COR-L47 (cell line): ENCODE data around the gene MCOLN1.
A peak's percentile ranks its signal among the peaks of the same experiment; 100 is the strongest.

Source experiments
- DNase-seq: peaks from one replicate; lab custom pipeline; 2025; lab: John Stamatoyannopoulos, UW

Gene MCOLN1

DNA sequence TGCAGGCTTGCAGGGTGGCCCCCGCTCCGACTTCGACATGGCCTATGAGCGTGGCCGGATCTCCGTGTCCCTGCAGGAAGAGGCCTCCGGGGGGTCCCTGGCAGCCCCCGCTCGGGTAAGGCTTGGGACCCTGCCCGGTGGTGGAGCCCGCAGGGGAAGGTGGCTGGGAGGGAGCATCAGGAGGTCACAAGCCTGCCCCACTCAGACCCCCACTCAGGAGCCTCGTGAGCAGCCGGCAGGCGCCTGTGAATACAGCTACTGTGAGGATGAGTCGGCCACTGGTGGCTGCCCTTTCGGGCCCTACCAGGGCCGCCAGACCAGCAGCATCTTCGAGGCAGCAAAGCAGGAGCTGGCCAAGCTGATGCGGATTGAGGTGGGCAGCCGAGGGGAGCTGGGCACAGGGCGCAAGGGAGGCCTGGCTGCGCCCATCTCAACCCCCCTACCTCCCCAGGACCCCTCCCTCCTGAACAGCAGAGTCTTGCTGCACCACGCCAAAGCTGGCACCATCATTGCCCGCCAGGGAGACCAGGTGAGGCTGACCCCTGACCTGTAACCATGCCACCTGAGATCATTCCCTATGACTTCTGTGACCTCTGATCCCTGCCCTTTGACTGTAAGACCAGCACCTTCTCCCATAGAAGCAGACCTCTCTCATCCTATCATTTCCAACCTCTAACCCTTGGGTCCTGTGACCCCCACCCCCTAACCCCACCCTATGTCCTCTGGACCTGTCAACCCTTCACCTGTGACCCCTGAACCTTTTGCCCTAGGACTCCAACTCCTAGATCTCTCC, 20.3 kb downstream of the MCOLN1 start:
- no peak for DNase-seq

GRCh38 chr19:7544626-7545025, 22.2 kb downstream of the MCOLN1 start:
- no peak for DNase-seq

- no peak for DNase-seq
These were observed 22.9 kb downstream of the MCOLN1 start for GRCh38 chr19:7545300-7545699.

DNA sequence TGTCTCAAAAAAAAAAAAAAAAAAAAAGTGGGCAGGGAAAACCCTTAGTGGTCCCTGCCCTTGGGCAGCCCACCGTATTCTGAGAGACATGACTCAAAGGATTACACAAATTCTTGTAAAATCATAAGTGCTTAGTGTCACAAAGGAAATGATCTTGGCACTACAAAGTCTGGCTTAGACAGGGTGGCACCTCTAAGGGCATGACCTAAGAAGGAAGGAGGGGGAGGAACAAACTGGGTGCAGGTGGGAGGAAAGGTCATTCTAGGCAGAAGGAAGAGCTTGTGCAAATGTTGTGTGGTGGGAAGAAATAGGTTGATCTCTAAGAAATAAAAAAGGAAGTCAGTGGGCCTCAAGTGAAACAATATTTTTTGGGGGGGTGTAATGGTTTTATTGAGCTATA, 23.5 kb downstream of the MCOLN1 start:
- DNase-seq, result no peak

GRCh38 chr19:7547159-7547558, 24.7 kb downstream of the MCOLN1 start:
- DNase-seq, result no peak

DNA sequence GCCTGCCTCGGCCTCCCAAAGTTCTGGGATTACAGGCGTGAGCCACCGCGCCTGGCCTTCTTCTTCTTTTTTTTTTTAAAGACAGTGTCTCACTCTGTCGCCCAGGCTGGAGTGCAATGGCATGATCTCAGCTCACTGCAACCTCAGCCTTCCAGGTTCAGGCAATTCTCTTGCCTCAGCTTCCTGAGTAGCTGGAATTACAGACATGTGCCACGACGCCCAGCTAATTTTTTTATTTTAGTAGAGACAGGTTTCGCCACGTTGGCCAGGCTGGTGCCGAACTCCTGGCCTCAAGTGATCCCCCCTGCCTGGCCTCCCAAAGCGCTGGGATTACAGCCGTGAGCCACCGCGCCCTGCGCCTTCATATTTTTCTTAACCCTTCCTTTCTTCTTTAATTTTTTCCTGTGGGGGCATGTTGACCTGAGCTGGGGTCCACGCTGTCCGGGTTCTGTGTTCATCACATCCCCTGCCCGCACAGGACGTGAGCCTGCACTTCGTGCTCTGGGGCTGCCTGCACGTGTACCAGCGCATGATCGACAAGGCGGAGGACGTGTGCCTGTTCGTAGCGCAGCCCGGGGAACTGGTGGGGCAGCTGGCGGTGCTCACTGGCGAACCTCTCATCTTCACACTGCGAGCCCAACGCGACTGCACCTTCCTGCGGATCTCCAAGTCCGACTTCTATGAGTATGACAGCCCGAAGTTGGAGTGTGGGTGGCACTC, 27.2 kb downstream of the MCOLN1 start:
- DNase-seq, result no peak

DNA sequence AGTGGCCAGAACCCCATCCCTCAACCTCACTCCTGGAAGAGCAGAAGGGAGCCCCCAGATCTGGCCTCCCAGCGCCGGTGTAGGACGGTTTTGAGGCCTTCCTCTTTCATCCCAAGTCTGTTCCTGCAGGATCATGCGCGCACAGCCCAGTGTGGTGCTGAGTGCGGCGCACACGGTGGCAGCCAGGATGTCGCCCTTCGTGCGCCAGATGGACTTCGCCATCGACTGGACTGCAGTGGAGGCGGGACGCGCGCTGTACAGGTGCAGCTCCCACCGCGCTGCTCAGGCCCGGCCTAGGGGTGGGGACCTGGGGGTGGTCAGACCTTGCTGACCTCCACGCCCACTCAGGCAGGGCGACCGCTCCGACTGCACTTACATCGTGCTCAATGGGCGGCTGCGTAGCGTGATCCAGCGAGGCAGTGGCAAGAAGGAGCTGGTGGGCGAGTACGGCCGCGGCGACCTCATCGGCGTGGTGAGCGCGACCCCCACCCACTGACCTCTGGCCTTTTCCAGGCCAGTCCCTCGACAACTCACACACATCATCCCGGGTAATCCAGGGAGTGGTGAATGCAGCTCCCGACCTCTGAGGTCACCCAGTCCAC, 27.8 kb downstream of the MCOLN1 start:
- no peak for DNase-seq

GRCh38 chr19:7550987-7551761, 28.8 kb downstream of the MCOLN1 start:
- DNase-seq, result peak; percentile 10

- DNase-seq, result no peak
These were observed 30.4 kb downstream of the MCOLN1 start for GRCh38 chr19:7552781-7553180.

DNA sequence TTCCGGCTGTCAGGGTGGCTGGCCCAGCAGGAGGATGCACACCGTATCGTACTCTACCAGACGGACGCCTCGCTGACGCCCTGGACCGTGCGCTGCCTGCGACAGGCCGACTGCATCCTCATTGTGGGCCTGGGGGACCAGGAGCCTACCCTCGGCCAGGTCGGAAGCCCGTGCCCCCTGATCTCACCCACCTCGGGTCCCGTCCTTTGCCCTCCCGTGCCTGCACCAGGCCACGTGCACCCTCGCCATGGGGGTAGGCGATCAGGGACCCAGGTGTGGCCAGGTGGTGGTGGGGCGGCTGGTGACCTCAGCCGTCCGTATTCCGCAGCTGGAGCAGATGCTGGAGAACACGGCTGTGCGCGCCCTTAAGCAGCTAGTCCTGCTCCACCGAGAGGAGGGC, 32.1 kb downstream of the MCOLN1 start:
- DNase-seq, result no peak

DNA sequence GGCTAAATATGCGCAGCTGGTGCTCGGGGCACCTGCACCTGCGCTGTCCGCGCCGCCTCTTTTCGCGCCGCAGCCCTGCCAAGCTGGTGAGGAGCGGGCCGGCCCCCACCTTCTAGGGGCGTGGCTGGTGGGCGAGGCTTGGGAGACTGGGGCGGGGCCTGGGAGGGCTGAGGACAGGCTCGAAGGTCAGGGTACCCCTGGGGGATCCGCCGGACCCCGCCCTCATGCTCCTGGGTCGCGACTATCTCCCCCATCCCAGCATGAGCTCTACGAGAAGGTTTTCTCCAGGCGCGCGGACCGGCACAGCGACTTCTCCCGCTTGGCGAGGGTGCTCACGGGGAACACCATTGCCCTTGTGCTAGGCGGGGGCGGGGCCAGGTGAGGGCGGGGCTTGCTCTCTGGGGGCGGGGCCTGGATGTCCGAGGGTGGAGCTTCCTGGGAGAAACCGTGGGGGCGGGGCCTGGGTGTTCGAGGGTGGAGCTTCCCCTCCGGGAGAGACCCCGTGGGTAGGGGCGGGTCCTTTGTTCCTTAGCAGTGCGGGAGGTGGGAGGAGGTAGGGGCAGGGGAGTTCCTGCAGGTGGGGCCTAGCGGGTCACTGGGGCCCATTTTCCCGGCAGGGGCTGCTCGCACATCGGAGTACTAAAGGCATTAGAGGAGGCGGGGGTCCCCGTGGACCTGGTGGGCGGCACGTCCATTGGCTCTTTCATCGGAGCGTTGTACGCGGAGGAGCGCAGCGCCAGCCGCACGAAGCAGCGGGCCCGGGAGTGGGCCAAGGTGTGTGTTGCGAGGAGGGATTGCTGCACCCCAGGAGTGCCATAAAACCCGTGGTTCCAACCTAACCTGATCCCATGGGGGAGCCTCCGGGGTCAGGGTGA, 32.8 kb downstream of the MCOLN1 start:
- no peak for DNase-seq

DNA sequence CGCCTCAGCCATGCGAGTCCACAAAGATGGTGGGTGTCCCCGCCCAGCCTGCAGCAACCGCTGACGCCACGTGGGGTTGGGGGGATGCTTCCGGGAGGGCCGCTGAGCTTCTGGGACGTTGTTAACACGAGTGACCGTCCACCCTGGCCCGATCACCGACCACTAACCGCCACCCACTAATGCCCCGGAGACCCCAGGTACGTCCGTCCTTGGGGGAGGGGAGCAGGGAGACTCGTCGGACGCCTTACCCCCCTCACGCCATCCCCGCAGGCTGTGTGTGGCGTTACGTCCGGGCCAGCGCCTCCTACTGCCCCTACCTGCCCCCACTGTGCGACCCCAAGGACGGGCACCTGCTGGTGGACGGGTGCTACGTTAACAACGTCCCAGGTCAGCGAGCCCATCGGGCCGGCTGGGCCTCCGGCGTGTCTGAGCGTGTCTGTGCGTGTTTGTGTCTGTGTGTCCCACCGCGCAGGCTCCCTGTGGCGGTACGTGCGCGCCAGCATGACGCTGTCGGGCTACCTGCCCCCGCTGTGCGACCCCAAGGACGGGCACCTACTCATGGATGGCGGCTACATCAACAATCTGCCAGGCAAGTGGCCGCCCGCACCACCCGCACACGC, 34.4 kb downstream of the MCOLN1 start:
- no peak for DNase-seq

DNA sequence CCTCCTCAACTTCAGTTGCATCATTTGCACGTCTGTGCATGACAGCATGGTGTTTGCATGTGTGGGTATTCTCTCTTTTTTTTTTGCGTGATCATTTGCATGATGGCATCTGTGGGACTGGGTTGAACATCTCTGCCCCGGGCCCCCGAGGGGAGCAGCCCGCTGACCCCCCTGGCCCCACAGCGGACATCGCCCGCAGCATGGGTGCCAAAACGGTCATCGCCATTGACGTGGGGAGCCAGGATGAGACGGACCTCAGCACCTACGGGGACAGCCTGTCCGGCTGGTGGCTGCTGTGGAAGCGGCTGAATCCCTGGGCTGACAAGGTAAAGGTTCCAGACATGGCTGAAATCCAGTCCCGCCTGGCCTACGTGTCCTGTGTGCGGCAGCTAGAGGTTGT, 36.2 kb downstream of the MCOLN1 start:
- no peak for DNase-seq

- DNase-seq, result no peak
These were observed 36.7 kb downstream of the MCOLN1 start for GRCh38 chr19:7559102-7559501.

DNA sequence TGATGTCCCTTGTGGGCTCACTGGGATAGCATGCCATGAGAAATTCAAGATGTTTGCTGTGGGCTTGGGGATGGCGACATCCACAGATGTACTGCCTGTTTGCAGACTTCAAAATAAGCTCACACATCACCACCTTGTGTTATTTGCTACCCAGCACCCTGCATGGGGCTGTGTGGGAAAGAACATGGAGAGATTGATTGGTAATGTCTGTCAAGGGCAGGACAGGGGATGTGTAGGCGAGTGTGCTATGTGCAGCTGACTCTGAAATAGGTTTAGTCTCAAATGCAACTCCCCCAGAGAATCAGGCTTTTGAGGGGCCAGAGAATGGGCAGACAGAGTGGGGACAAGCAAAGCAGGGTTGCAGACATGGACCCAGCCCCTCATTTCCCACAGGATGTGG, 37.8 kb downstream of the MCOLN1 start:
- no peak for DNase-seq

DNA sequence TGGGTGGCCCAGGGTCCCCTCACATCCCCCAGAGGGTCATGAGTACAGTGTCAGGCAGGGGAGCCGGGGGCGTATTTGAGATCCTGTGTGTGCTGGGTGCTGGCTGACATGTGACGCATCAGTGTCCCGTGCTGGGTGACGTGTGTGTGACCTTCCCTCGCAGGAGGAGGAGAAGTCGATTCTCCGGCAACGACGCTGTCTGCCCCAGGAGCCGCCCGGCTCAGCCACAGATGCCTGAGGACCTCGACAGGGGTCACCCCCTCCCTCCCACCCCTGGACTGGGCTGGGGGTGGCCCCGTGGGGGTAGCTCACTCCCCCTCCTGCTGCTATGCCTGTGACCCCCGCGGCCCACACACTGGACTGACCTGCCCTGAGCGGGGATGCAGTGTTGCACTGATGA, 38.9 kb downstream of the MCOLN1 start:
- no peak for DNase-seq

DNA sequence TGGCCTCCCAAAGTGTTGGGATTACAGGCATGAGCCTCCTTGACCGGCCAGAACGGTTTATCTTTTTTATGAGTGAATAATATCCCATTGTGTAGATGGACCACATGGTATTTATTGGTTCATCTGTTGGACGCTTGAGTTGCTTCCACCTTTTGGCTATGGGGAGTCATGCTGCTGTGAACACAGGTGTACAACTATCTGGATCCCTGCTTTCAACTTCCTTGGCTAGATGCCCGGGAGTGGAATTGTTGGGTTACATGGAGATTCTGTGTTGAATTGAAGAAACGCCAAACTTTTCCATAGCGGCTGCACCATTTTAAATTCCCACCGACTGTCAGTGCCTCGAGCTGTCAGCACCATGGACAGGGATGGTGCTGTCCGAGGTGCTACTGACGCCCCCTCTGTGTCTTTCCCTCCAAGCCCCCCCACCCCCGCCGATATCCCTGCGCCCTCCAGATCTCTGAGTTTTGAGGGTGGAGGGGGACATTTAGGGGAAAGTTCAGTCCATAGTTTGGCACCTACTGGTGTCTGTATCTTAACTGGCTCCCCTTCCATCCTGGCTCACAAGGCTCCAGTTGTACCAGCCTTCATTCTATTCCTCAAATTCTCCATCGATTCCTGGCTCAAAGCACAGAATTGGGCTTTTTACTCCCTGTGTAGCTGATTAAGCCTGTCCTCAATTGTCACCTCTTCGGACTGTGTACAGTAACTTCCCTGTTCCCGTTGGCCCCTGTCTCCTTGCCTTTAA, 40.4 kb downstream of the MCOLN1 start:
- DNase-seq, result no peak

GRCh38 chr19:7564866-7565265, 42.4 kb downstream of the MCOLN1 start:
- DNase-seq, result no peak

- no peak for DNase-seq
These were observed 42.9 kb downstream of the MCOLN1 start for GRCh38 chr19:7565332-7565731.

- DNase-seq, result no peak
These were observed 48.3 kb downstream of the MCOLN1 start for GRCh38 chr19:7570761-7571160.
